GM19238 (cell line): ENCODE measurements around the gene PLD5.

Experiments used
- DNase-seq: peaks from one replicate; pipeline ENCODE4 v3.0.0; 2011; ENCODE audit warnings: low spot score; ENCODE audit not compliant: insufficient read length

Gene PLD5

GRCh38 chr1:242524571-242525359 lies at the start of gene PLD5:
Gene PLD5, minus strand, starts transcription at chr1:242524697.
- no peak for DNase-seq

DNA sequence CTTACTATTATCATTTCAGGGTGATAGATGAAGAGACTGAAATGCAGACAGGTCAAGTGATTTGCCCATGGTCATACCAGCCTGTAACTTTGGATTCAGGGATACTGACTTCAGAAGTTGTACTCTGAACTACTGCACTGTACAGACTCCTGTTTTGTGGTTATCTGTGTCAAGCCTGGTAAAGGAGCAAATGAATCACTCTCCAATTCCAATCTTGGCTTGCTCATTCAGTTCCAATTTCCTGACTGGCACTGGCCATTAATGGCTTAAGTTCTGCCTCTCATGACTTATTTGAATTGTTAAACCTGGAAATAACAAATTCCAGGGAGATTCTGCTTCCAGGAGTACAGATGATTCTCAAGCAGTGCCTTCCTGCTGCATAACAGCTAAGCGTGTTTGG lies 45.4 kb upstream of the PLD5 start:
- no peak for DNase-seq

GRCh38 chr1:242568666-242569065 lies 44.2 kb upstream of the PLD5 start:
- no peak for DNase-seq

GRCh38 chr1:242567596-242567995 lies 43.1 kb upstream of the PLD5 start:
- DNase-seq: no peak

GRCh38 chr1:242556759-242557158 lies 32.3 kb upstream of the PLD5 start:
- DNase-seq: no peak

DNA sequence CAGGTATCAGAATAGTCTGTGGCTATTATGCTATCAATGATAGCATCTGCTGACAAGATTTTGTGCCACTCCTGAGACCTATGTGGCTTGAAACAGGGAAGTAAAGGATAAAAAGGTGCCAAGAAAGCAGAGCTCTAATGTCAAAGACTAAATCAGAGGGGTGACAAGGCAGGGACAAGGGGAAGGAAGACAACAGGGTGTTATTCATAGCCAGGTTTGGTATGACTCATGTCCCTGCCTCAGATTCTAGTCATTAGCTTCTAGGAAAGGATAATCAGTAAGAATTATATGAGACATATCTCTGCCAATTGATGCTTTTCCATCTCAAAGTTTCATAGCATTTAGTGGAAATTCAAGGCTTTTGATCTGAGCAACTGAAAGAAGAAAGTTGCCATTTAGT lies 31.8 kb upstream of the PLD5 start:
- DNase-seq: no peak

- DNase-seq: no peak
Observed at GRCh38 chr1:242554577-242554976, 30.1 kb upstream of the PLD5 start.

GRCh38 chr1:242546849-242547729 lies 22.6 kb upstream of the PLD5 start:
- no peak for DNase-seq

DNA sequence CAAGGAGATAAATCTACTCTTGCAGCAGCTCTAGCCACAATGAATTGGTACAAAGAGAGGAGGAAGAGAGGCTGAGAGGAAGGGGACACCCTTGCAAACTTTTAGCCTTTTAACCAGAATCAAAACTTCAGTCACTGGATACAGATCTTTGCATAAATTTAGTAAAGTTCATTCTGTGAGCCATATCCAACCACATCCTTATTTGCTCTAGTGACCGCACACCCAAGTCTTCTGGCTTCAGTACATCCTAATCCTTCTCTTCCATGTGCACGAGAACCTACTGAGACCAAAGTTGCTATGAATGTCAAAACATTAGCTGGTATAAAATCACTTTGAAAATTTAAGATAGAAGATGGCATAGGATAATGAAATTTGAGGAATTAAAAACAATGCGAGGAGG lies 21.9 kb upstream of the PLD5 start:
- no peak for DNase-seq

GRCh38 chr1:242544071-242544470 lies 19.6 kb upstream of the PLD5 start:
- no peak for DNase-seq

- no peak for DNase-seq
Observed at GRCh38 chr1:242542271-242542670, 17.8 kb upstream of the PLD5 start.

- no peak for DNase-seq
Observed at GRCh38 chr1:242535986-242536385, 11.5 kb upstream of the PLD5 start.

DNA sequence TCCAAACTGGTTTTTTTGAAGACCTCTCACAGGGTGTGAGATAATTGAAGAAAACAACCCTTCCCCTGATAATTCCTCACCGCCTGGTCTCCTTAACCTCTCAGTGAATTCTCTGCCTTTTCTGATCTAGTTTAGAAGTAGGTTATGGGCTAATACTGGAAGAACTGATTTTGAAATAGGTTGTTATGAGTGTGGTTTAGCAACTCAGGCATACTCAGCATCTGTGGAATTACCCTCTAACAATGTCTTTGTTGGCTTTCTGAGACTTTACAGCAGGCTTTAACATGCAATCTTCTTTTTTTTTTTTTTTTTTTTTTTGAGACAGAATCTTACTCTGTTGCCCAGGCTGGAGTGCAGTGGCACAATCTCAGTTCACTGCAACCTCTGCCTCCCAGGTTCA lies 10.3 kb upstream of the PLD5 start:
- DNase-seq: no peak

DNA sequence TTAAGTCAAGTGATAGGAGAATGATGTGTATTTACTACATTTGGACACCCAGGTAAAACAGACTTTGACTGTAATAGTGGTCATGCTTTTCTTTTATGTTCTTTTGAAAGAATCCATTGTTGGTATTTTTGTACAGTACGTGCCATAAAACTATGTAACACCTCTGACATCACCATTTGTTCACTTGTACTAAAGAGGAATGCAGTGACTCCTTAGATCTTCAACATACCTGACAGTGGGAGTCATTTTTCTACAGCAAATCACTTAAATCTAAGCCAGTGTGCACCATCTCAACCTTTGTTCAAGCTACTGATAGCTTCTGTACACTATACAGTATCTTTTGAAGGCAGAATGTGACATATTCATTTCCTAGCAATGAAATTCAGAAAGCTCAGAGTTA lies 6.3 kb upstream of the PLD5 start:
- DNase-seq: no peak

- DNase-seq: no peak
Observed at GRCh38 chr1:242525769-242526168, 1.3 kb upstream of the PLD5 start.

DNA sequence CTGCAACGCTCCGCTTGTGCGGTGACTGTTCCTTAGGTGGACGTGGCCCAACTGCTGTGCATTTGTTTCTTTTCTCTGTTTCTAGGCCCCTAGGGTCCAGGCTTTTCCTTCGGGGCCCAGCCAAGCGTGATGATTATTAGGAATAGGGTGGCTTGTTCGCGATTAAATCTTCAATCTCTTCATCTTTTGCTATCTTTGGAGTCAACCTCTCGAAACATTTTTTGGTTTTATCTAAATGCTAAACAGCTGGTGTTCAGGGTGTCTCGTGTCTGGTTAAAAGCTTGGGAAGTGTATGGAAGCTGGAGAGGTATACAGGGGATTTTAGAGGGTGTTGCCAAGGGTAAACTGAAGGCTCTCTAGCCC lies 844 bp upstream of the PLD5 start:
- DNase-seq: no peak

- DNase-seq: no peak
Observed at GRCh38 chr1:242523719-242524570, 552 bp downstream of the PLD5 start.

GRCh38 chr1:242522996-242523718 lies 1.3 kb downstream of the PLD5 start:
- DNase-seq: no peak

- no peak for DNase-seq
Observed at GRCh38 chr1:242522304-242522945, 2.1 kb downstream of the PLD5 start.

GRCh38 chr1:242515555-242515954 lies 8.9 kb downstream of the PLD5 start:
- no peak for DNase-seq

- DNase-seq: no peak
Observed at GRCh38 chr1:242506724-242507123, 17.8 kb downstream of the PLD5 start.
